Measurements from ENCODE around the gene HCN4. TPM values are rescaled to one million over a fixed set of nuclear protein-coding genes. Genes with fewer than 3 reads are reported as not detected.

HCN4 gene
- total and polyA plus RNA-seq, 7 experiments from 2014 or later = 0.02 TPM; not detected in 6

DNA sequence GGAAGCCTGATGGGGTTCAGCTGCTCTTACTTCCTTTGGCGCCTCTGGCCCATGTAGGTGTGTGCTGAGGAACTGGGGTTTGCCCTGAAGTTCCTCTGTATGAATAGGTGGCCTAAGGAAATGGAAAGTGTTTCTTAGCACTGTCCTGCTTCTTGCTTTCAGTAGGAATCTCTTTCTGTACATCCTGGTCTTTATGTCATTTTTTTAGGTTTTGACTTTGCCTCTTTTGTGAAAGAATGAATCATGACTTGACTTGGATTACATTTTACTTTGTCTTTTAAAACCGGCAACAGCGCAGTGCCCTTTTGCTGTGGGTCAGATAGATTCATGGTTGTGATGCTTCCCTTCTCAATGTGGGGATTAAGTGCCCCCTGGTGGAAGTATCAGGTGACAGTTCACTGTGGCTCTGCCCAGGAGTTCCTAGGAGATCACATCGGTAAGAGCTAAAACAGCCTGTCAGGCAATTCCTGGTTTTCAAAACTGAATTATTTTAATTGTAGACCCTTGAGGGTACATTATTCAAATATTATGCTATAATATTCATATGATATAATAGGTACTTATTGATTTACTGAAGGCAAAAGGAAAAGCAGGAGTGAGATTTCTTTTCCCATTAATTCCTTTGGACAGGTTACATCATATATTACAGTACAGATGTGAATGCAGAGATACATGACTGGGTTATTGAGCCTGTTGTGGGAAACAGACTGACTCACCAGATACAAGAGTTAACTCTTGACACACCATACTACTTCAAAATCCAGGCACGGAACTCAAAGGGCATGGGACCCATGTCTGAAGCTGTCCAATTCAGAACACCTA, 95.4 kb downstream of the HCN4 start:
- Histone ChIP-seq H3K27ac (ENCODE audit: low read depth, low read length) (no peak overlapping the region), H3K27me3 (ENCODE audit: control insufficient read depth in 2 of 2, insufficient read depth in 2 of 2, low read length in 2 of 2) (no peaks in the 10 kb centered on the region), H3K4me3 (ENCODE audit: low read length) (no peak overlapping the region), H3K36me3 (ENCODE audit: control insufficient read depth in 2 of 3, insufficient read depth in 3 of 3, low read length in 3 of 3) (no peaks in the 10 kb centered on the region), H3K4me1 (ENCODE audit: control insufficient read depth in 2 of 2, insufficient read depth in 2 of 2, low read length in 2 of 2) (no peaks in the 10 kb centered on the region), H3K9me3 (ENCODE audit: control insufficient read depth in 2 of 3, low read length in 3 of 3) (no peaks in the 10 kb centered on the region)
- ChIA-PET CTCF (interaction anchor here (0.6 to 1.9 kb wide), 8 partner anchors 8 to 554 kb away, joined by 3 to 7 read pairs (median 4); no protein-coding TSS in a partner anchor), POLR2A (no interaction called here)
- Mint-ChIP-seq H3K9me3 (no peaks in the 10 kb centered on the region), H3K4me3 (peak overlapping the region in 4 of 10 donors; percentile 4 to 63 (median 26)), H3K27ac (no peak overlapping the region), H3K27me3 (no peaks in the 10 kb centered on the region), H3K36me3 (peaks cover 0 to 10% (median 0%) of the 10 kb centered on the region in 5 donors), H3K4me1 (peaks cover 0 to 4% (median 0%) of the 10 kb centered on the region in 7 donors)
- intact Hi-C loops (cut with micrococcal nuclease) = loop anchor here (1.0 to 5.0 kb wide), 5 partner anchors 32 to 671 kb away; no protein-coding TSS in a partner anchor
- DNase-seq (peak in 7 of 9 donors; percentile 3 to 44 (median 32)), ATAC-seq (peak; percentile 71)

- Histone ChIP-seq H3K4me1 (ENCODE audit: control insufficient read depth in 2 of 2, insufficient read depth in 2 of 2, low read length in 2 of 2) (no peaks in the 10 kb centered on the region), H3K27ac (ENCODE audit: low read depth, low read length) (no peak overlapping the region), H3K36me3 (ENCODE audit: control insufficient read depth in 2 of 3, insufficient read depth in 3 of 3, low read length in 3 of 3) (no peaks in the 10 kb centered on the region), H3K4me3 (ENCODE audit: low read length) (no peak overlapping the region), H3K9me3 (ENCODE audit: control insufficient read depth in 2 of 3, low read length in 3 of 3) (no peaks in the 10 kb centered on the region), H3K27me3 (ENCODE audit: control insufficient read depth in 2 of 2, insufficient read depth in 2 of 2, low read length in 2 of 2) (no peaks in the 10 kb centered on the region)
- Mint-ChIP-seq H3K27ac (no peak overlapping the region), H3K4me1 (peaks cover 0 to 4% (median 0%) of the 10 kb centered on the region in 7 donors), H3K27me3 (no peaks in the 10 kb centered on the region), H3K9me3 (no peaks in the 10 kb centered on the region), H3K4me3 (no peak overlapping the region), H3K36me3 (peaks cover 0 to 10% (median 3%) of the 10 kb centered on the region in 5 donors)
- DNase-seq = no peak
- no peak for ATAC-seq
- intact Hi-C loops (cut with micrococcal nuclease) = loop anchor here (5.0 kb wide), 2 partner anchors 548 to 668 kb away; no protein-coding TSS in a partner anchor
- ChIA-PET POLR2A (no interaction called here), CTCF (no interaction called here)
Observed at GRCh38 chr15:73270366-73271097, 98.2 kb downstream of the HCN4 start.

Other genes starting within 250 kb of the HCN4 start
- not detected for gene REC114, start 74.2 kb upstream of the HCN4 start, total RNA-seq
- gene REC114, start 74.2 kb upstream of the HCN4 start, polyA plus RNA-seq = not detected